OCI-LY7 (cell line): ENCODE data around the gene SPRR1A.

ENCODE experiments used
- EZH2phosphoT487 ChIP-seq: fragments of 200-600 bp; sonication (generic); IDR thresholded peaks from 2 replicates; pipeline ENCODE4 v1.6.1; 2018; ENCODE audit warnings: low read depth, borderline replicate concordance, mild to moderate bottlenecking, mixed run types, antibody characterized with exemption, low read length, moderate library complexity, mixed read lengths
- TF ChIP-seq, protein P1 (sequence below): fragments of 200-600 bp; sonication (generic); conservative IDR thresholded peaks from 2 replicates; pipeline ENCODE4 v1.5.1; 2014; ENCODE audit warnings: mild to moderate bottlenecking, antibody characterized with exemption, low read length, moderate library complexity, mixed read lengths

DNA sequence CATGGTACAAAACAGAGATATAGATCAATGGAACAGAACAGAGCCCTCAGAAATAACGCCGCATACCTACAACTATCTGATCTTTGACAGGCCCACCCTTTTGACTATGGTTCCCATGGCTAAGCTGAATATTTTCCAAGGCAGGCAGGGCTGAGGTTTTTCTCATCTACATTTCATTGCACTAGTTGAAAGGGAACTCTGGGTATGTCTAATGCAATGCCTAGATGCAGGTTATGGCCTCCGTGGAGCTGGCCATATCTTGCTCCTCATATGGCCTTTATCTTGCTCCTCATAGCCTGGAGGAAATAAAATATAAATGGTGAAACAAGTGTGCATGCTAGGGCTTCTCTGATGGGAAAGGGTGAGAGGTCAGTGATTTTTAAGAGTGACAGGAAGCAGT lies 26.3 kb upstream of the SPRR1A start:
- TF ChIP-seq, protein P1, sequence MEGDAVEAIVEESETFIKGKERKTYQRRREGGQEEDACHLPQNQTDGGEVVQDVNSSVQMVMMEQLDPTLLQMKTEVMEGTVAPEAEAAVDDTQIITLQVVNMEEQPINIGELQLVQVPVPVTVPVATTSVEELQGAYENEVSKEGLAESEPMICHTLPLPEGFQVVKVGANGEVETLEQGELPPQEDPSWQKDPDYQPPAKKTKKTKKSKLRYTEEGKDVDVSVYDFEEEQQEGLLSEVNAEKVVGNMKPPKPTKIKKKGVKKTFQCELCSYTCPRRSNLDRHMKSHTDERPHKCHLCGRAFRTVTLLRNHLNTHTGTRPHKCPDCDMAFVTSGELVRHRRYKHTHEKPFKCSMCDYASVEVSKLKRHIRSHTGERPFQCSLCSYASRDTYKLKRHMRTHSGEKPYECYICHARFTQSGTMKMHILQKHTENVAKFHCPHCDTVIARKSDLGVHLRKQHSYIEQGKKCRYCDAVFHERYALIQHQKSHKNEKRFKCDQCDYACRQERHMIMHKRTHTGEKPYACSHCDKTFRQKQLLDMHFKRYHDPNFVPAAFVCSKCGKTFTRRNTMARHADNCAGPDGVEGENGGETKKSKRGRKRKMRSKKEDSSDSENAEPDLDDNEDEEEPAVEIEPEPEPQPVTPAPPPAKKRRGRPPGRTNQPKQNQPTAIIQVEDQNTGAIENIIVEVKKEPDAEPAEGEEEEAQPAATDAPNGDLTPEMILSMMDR: no peak
- TF ChIP-seq EZH2phosphoT487: no peak
